HFFc6 (cell line): ENCODE measurements around the gene IL1RAPL1. TPM values are rescaled to one million over a fixed set of nuclear protein-coding genes. Genes with fewer than 3 reads are reported as not detected.
"Not testable (repeated sequence)": the region's sequence is repeated elsewhere in the genome, so short reads cannot be mapped to it uniquely, and the experiment has no call there.

ENCODE experiments used
- DNase-seq: peaks from one replicate; pipeline ENCODE4 v3.0.0-alpha.2; 2018
- H3K27ac Mint-ChIP-seq: 2 replicates; pipeline ENCODE4 v1.8.0; 2020; ENCODE audit warnings: mild to moderate bottlenecking, mixed read lengths
- H3K27me3 Mint-ChIP-seq: 2 replicates; pipeline ENCODE4 v1.8.0; 2021; ENCODE audit warnings: mild to moderate bottlenecking, moderate library complexity, mixed read lengths; ENCODE audit not compliant: insufficient read depth
- H3K36me3 Mint-ChIP-seq: 2 replicates; pipeline ENCODE4 v1.8.0; 2021; ENCODE audit warnings: low read depth, mixed read lengths
- H3K4me1 Mint-ChIP-seq: 2 replicates; pipeline ENCODE4 v1.8.0; 2020; ENCODE audit warnings: low read depth, mixed read lengths
- H3K4me3 Mint-ChIP-seq: 2 replicates; pipeline ENCODE4 v1.8.0; 2020; ENCODE audit warnings: mild to moderate bottlenecking, moderate library complexity, mixed read lengths
- H3K9me3 Mint-ChIP-seq: 2 replicates; pipeline ENCODE4 v1.8.0; 2020; ENCODE audit warnings: mild to moderate bottlenecking, mixed read lengths
- CTCF ChIP-seq: fragments of 200-600 bp; sonication (generic); IDR thresholded peaks from 2 replicates; pipeline ENCODE4 v1.5.0; 2021; ENCODE audit warnings: antibody characterized with exemption, mild to moderate bottlenecking
- total RNA-seq, 6 experiments: library from RNA; stranded (reverse); fragmentation: NEBNext Ultra II Directional; extraction: Animal tissue kit (Norgen Biotek cat#: 25700); gene quantifications; 2 replicates in 1 of 6; 3 replicates in 5 of 6; pipeline ENCODE4 v1.2.3, GENCODE V29; 2021

The IL1RAPL1 gene
- total RNA-seq, 6 experiments from 2014 or later = not detected

GRCh38 chrX:29082558-29082957 is 495.3 kb downstream of the IL1RAPL1 start:
- no peak overlapping the region for H3K4me3 Mint-ChIP-seq
- no peak overlapping the region for H3K27ac Mint-ChIP-seq
- no peaks in the 10 kb centered on the region for H3K36me3 Mint-ChIP-seq
- DNase-seq = no peak
- no peaks in the 10 kb centered on the region for H3K4me1 Mint-ChIP-seq
- H3K9me3 Mint-ChIP-seq = 0 out of 2 replicates have a peak, but pooled peaks cover 3% of the 10 kb centered on the region
- H3K27me3 Mint-ChIP-seq = no peaks in the 10 kb centered on the region
- TF ChIP-seq CTCF = no peak

- no peak overlapping the region for H3K27ac Mint-ChIP-seq
- no peak for TF ChIP-seq CTCF
- peaks cover 1% of the 10 kb centered on the region; the same call in 1 of the 2 replicates for H3K9me3 Mint-ChIP-seq
- no peak overlapping the region for H3K4me3 Mint-ChIP-seq
- no peaks in the 10 kb centered on the region for H3K27me3 Mint-ChIP-seq
- DNase-seq = no peak
- no peaks in the 10 kb centered on the region for H3K4me1 Mint-ChIP-seq
- H3K36me3 Mint-ChIP-seq = no peaks in the 10 kb centered on the region
These were observed 496.6 kb downstream of the IL1RAPL1 start for GRCh38 chrX:29083823-29084222.

GRCh38 chrX:29090811-29091210 is 503.6 kb downstream of the IL1RAPL1 start:
- no peak for TF ChIP-seq CTCF
- no peak overlapping the region for H3K27ac Mint-ChIP-seq
- no peak for DNase-seq
- no peak overlapping the region for H3K4me3 Mint-ChIP-seq
- H3K4me1 Mint-ChIP-seq = no peaks in the 10 kb centered on the region
- H3K9me3 Mint-ChIP-seq = peaks cover 3% of the 10 kb centered on the region; the same call in 1 of the 2 replicates
- H3K36me3 Mint-ChIP-seq = no peaks in the 10 kb centered on the region
- no peaks in the 10 kb centered on the region for H3K27me3 Mint-ChIP-seq

GRCh38 chrX:29107231-29107630 is 520.0 kb downstream of the IL1RAPL1 start:
- Mint-ChIP-seq H3K9me3 (no peaks in the 10 kb centered on the region; the same call in 1 of the 2 replicates), H3K27me3 (peaks cover 1% of the 10 kb centered on the region; the same call in 1 of the 2 replicates), H3K36me3 (no peaks in the 10 kb centered on the region), H3K4me1 (no peaks in the 10 kb centered on the region), H3K27ac (no peak overlapping the region), H3K4me3 (no peak overlapping the region)
- DNase-seq = no peak
- TF ChIP-seq CTCF = no peak

- DNase-seq = no peak
- Mint-ChIP-seq H3K27me3 (peaks cover 1% of the 10 kb centered on the region; the same call in 1 of the 2 replicates), H3K9me3 (no peaks in the 10 kb centered on the region; the same call in 1 of the 2 replicates), H3K4me1 (no peaks in the 10 kb centered on the region), H3K4me3 (no peak overlapping the region), H3K27ac (no peak overlapping the region), H3K36me3 (no peaks in the 10 kb centered on the region)
- TF ChIP-seq CTCF = no peak
These were observed 522.8 kb downstream of the IL1RAPL1 start for GRCh38 chrX:29110041-29110440.

- no peak for TF ChIP-seq CTCF
- Mint-ChIP-seq H3K4me3 (no peak overlapping the region), H3K36me3 (no peaks in the 10 kb centered on the region), H3K9me3 (no peaks in the 10 kb centered on the region; the same call in 1 of the 2 replicates), H3K4me1 (no peaks in the 10 kb centered on the region), H3K27me3 (no peaks in the 10 kb centered on the region), H3K27ac (no peak overlapping the region)
- no peak for DNase-seq
These were observed 526.0 kb downstream of the IL1RAPL1 start for GRCh38 chrX:29113221-29113620.

- DNase-seq, H3K9me3 Mint-ChIP-seq, H3K27ac Mint-ChIP-seq, H3K27me3 Mint-ChIP-seq, H3K4me3 Mint-ChIP-seq, H3K36me3 Mint-ChIP-seq, H3K4me1 Mint-ChIP-seq: not testable (repeated sequence)
These were observed 535.6 kb downstream of the IL1RAPL1 start for GRCh38 chrX:29122817-29123216.
